HEK293 (cell line): ENCODE measurements around the gene GREB1L.

Source experiments
- MYNN ChIP-seq: fragments of 450-650 bp; formaldehyde crosslinking; IDR thresholded peaks from 2 replicates; pipeline ENCODE4 v1.5.1; 2016; ENCODE audit warnings: missing biosample characterization, missing genetic modification characterization, borderline replicate concordance
- SALL2 ChIP-seq: fragments of 450-650 bp; formaldehyde crosslinking; IDR thresholded peaks from 2 replicates; pipeline ENCODE4 v1.5.0; 2017; ENCODE audit warnings: missing biosample characterization, mild to moderate bottlenecking, missing genetic modification characterization, borderline replicate concordance
- ZFP3 ChIP-seq: fragments of 450-650 bp; formaldehyde crosslinking; IDR thresholded peaks from 2 replicates; pipeline ENCODE4 v1.5.1; 2016; ENCODE audit warnings: low read depth, missing biosample characterization, missing genetic modification characterization
- ZNF146 ChIP-seq: fragments of 450-650 bp; formaldehyde crosslinking; IDR thresholded peaks from 2 replicates; pipeline ENCODE4 v1.5.1; 2016; ENCODE audit warnings: missing biosample characterization, missing genetic modification characterization
- ZNF169 ChIP-seq: fragments of 450-650 bp; formaldehyde crosslinking; IDR thresholded peaks from 2 replicates; pipeline ENCODE4 v1.5.1; 2016; ENCODE audit warnings: missing biosample characterization, missing genetic modification characterization
- ZNF423 ChIP-seq: fragments of 450-650 bp; formaldehyde crosslinking; IDR thresholded peaks from 2 replicates; pipeline ENCODE4 v1.5.1; 2016; ENCODE audit warnings: missing biosample characterization, missing genetic modification characterization
- ZNF426 ChIP-seq: fragments of 450-650 bp; formaldehyde crosslinking; IDR thresholded peaks from 2 replicates; pipeline ENCODE4 v1.5.1; 2017; ENCODE audit warnings: missing biosample characterization, missing genetic modification characterization, mild to moderate bottlenecking, inconsistent platforms, moderate library complexity
- TF ChIP-seq, protein P1 (sequence below): fragments of 450-650 bp; formaldehyde crosslinking; IDR thresholded peaks from 2 replicates; pipeline ENCODE4 v1.5.1; 2016; ENCODE audit warnings: missing biosample characterization, missing genetic modification characterization
- TF ChIP-seq, protein P2 (sequence below): fragments of 450-650 bp; formaldehyde crosslinking; IDR thresholded peaks from 2 replicates; pipeline ENCODE4 v1.5.1; 2016; ENCODE audit warnings: missing biosample characterization, missing genetic modification characterization
- TF ChIP-seq, protein P3 (sequence below): fragments of 450-650 bp; formaldehyde crosslinking; IDR thresholded peaks from 2 replicates; pipeline ENCODE4 v1.5.1; 2016; ENCODE audit warnings: missing biosample characterization, missing genetic modification characterization, low read depth
- TF ChIP-seq, protein P4 (sequence below): fragments of 450-650 bp; formaldehyde crosslinking; IDR thresholded peaks from 2 replicates; pipeline ENCODE4 v1.5.1; 2017; ENCODE audit warnings: missing biosample characterization, missing genetic modification characterization

DNA sequence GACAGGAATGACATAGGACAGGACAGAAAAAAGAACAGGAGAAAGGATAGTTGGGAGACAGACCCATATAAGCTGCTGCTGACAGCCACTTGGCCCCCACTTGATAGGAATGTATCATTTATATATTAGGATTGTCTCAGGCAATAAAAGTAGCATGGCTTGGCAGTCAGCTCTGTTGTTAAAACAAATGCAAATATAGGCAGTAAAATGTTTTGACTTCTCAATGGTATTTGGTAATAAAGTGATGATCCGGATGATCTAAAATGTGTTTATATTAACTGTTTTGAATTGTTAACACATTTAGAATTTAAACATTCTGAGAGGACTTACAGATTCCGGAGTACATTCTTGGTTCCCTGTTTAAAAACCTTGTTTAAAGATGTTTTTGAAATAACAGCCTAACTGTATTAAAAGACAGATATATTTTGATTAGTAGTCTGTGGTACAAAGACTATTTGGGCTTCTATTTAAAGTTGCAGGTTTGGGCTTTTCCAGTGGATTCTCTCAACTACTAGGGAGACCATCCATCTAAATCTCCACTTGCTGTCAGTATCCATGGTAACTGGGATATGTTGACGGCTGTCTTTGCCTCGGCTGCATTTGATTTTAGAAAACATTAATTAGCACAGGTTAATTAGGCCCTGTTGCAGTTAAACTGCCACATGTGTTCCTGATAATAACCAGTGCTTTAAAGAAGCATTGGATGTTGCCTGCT lies 210.9 kb downstream of the GREB1L start:
- TF ChIP-seq, protein P1, sequence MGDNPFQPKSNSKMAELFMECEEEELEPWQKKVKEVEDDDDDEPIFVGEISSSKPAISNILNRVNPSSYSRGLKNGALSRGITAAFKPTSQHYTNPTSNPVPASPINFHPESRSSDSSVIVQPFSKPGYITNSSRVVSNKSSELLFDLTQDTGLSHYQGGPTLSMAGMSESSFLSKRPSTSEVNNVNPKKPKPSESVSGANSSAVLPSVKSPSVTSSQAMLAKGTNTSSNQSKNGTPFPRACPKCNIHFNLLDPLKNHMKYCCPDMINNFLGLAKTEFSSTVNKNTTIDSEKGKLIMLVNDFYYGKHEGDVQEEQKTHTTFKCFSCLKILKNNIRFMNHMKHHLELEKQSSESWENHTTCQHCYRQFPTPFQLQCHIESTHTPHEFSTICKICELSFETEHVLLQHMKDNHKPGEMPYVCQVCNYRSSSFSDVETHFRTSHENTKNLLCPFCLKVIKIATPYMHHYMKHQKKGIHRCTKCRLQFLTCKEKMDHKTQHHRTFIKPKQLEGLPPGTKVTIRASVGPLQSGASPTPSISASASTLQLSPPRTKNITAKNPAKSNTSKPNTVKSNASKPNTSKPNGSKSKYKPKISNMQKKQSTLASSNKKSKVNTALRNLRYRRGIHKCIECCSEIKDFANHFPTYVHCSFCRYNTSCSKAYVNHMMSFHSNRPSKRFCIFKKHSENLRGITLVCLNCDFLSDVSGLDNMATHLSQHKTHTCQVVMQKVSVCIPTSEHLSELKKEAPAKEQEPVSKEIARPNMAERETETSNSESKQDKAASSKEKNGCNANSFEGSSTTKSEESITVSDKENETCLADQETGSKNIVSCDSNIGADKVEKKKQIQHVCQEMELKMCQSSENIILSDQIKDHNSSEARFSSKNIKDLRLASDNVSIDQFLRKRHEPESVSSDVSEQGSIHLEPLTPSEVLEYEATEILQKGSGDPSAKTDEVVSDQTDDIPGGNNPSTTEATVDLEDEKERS, result no peak
- TF ChIP-seq ZNF169 (tag by site-specific recombination), result no peak
- TF ChIP-seq MYNN, result no peak
- TF ChIP-seq, protein P2, sequence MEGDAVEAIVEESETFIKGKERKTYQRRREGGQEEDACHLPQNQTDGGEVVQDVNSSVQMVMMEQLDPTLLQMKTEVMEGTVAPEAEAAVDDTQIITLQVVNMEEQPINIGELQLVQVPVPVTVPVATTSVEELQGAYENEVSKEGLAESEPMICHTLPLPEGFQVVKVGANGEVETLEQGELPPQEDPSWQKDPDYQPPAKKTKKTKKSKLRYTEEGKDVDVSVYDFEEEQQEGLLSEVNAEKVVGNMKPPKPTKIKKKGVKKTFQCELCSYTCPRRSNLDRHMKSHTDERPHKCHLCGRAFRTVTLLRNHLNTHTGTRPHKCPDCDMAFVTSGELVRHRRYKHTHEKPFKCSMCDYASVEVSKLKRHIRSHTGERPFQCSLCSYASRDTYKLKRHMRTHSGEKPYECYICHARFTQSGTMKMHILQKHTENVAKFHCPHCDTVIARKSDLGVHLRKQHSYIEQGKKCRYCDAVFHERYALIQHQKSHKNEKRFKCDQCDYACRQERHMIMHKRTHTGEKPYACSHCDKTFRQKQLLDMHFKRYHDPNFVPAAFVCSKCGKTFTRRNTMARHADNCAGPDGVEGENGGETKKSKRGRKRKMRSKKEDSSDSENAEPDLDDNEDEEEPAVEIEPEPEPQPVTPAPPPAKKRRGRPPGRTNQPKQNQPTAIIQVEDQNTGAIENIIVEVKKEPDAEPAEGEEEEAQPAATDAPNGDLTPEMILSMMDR (tag by site-specific recombination), result no peak
- TF ChIP-seq ZFP3, result no peak
- no peak for TF ChIP-seq ZNF423
- no peak for TF ChIP-seq ZNF426 (tag by site-specific recombination)
- TF ChIP-seq, protein P3, sequence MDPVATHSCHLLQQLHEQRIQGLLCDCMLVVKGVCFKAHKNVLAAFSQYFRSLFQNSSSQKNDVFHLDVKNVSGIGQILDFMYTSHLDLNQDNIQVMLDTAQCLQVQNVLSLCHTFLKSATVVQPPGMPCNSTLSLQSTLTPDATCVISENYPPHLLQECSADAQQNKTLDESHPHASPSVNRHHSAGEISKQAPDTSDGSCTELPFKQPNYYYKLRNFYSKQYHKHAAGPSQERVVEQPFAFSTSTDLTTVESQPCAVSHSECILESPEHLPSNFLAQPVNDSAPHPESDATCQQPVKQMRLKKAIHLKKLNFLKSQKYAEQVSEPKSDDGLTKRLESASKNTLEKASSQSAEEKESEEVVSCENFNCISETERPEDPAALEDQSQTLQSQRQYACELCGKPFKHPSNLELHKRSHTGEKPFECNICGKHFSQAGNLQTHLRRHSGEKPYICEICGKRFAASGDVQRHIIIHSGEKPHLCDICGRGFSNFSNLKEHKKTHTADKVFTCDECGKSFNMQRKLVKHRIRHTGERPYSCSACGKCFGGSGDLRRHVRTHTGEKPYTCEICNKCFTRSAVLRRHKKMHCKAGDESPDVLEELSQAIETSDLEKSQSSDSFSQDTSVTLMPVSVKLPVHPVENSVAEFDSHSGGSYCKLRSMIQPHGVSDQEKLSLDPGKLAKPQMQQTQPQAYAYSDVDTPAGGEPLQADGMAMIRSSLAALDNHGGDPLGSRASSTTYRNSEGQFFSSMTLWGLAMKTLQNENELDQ (tag by site-specific recombination), result no peak
- TF ChIP-seq ZNF146 (tag by site-specific recombination), result no peak
- TF ChIP-seq, protein P4, sequence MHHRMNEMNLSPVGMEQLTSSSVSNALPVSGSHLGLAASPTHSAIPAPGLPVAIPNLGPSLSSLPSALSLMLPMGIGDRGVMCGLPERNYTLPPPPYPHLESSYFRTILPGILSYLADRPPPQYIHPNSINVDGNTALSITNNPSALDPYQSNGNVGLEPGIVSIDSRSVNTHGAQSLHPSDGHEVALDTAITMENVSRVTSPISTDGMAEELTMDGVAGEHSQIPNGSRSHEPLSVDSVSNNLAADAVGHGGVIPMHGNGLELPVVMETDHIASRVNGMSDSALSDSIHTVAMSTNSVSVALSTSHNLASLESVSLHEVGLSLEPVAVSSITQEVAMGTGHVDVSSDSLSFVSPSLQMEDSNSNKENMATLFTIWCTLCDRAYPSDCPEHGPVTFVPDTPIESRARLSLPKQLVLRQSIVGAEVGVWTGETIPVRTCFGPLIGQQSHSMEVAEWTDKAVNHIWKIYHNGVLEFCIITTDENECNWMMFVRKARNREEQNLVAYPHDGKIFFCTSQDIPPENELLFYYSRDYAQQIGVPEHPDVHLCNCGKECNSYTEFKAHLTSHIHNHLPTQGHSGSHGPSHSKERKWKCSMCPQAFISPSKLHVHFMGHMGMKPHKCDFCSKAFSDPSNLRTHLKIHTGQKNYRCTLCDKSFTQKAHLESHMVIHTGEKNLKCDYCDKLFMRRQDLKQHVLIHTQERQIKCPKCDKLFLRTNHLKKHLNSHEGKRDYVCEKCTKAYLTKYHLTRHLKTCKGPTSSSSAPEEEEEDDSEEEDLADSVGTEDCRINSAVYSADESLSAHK, result no peak
- no peak for TF ChIP-seq SALL2 (tag by site-specific recombination)
